Natural killer cell treated with Interleukin-12 subunit alpha and Interleukin-12 subunit beta and Interleukin-15 and Interleukin-18, amount 100 ng/mL, for 72 hours (primary cell): ENCODE results near the gene ACSF3. TPM values are rescaled to one million over a fixed set of nuclear protein-coding genes. Genes with fewer than 3 reads are reported as not detected.

Source experiments
- ATAC-seq, 2 donors: fragments of 150-1000 bp; cut with Tn5 transposase in 1 of 2; sonication (Bioruptor Pico), chemical (Tn5 transposase) in 1 of 2; 2 replicates each; pipeline ENCODE4 v1.10.0; 2021
- DNase-seq: peaks from one replicate; pipeline ENCODE4 v3.0.0; 2022; ENCODE audit warnings: low spot score
- H3K27ac Mint-ChIP-seq, 2 donors: 1 replicate in 1 of 2; 2 replicates in 1 of 2; pipeline ENCODE4 v1.8.0; 2022; ENCODE audit warnings: mixed read lengths in 2 of 2, mild to moderate bottlenecking in 1 of 2, moderate library complexity in 1 of 2
- H3K27me3 Mint-ChIP-seq, 2 donors: 1 replicate in 1 of 2; 2 replicates in 1 of 2; pipeline ENCODE4 v1.8.0; 2022; ENCODE audit warnings: mixed read lengths in 2 of 2
- H3K36me3 Mint-ChIP-seq: one replicate; pipeline ENCODE4 v1.8.0; 2022; ENCODE audit warnings: mixed read lengths
- H3K4me1 Mint-ChIP-seq, 2 donors: 1 replicate in 1 of 2; 2 replicates in 1 of 2; pipeline ENCODE4 v1.8.0; 2022; ENCODE audit warnings: low read depth in 2 of 2, mixed read lengths in 2 of 2, mild to moderate bottlenecking in 1 of 2
- H3K4me3 Mint-ChIP-seq: one replicate; pipeline ENCODE4 v1.8.0; 2022; ENCODE audit warnings: mixed read lengths
- H3K9me3 Mint-ChIP-seq: 2 replicates; pipeline ENCODE4 v1.8.0; 2022; ENCODE audit warnings: mixed read lengths
- total RNA-seq, 2 donors: library from RNA; stranded (reverse); gene quantifications; one replicate each; pipeline ENCODE4 v1.2.3, GENCODE V29; 2022

ACSF3 gene
- total RNA-seq, 2 donors from 2014 or later: 52.3 to 125 TPM

- no peaks in the 10 kb centered on the region for H3K36me3 Mint-ChIP-seq
These were observed 49.0 kb downstream of the ACSF3 start for GRCh38 chr16:89142474-89143195.

DNA sequence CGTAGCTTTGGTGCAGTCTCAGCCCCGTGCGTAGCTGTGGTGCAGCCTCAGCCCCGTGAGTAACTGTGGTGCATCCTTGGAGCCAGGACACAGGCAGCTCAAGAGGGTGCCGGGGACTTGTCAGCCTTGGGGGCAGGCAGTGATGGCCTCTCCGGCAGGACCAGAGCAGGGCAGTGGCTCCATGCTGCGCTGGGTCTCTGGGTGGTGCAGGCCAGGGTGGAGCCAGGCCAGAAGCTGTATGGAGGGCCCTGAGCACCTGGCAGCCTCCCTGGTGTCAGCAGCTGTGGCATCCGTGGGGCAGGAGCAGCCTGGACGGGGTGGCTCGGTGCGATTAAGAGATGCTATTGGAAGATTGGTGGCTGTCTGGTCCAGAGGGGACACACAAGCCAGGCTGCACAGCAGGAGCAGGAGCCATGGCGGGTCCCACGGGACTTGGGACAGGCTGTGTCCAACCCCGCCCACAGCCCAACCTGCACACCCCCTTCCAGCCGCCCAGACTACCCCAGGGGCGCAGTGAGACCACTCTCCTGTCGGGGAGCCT lies 49.6 kb downstream of the ACSF3 start:
- H3K9me3 Mint-ChIP-seq: no peaks in the 10 kb centered on the region
- no peaks in the 10 kb centered on the region for H3K36me3 Mint-ChIP-seq
- ATAC-seq (peak in 1 of 2 donors; percentile 5), DNase-seq (no peak)
- peaks cover 0 to 4% of the 10 kb centered on the region in 2 donors for H3K4me1 Mint-ChIP-seq
- no peaks in the 10 kb centered on the region for H3K27me3 Mint-ChIP-seq
- H3K27ac Mint-ChIP-seq: no peak overlapping the region
- no peak overlapping the region for H3K4me3 Mint-ChIP-seq

More at GRCh38 chr16:89142474-89143195, 49.0 kb downstream of the ACSF3 start:
- H3K4me1 Mint-ChIP-seq: peaks cover 0 to 4% of the 10 kb centered on the region in 2 donors
- no peaks in the 10 kb centered on the region for H3K27me3 Mint-ChIP-seq
- no peak overlapping the region for H3K4me3 Mint-ChIP-seq
- DNase-seq: no peak
- H3K9me3 Mint-ChIP-seq: no peaks in the 10 kb centered on the region
- H3K27ac Mint-ChIP-seq: no peak overlapping the region
- no peak for ATAC-seq

GRCh38 chr16:89143911-89144675 lies 50.4 kb downstream of the ACSF3 start:
- DNase-seq (no peak), ATAC-seq (no peak)
- Mint-ChIP-seq H3K4me3 (no peak overlapping the region), H3K36me3 (peaks cover 5% of the 10 kb centered on the region), H3K27ac (no peak overlapping the region), H3K27me3 (no peaks in the 10 kb centered on the region), H3K4me1 (peaks cover 0 to 7% of the 10 kb centered on the region in 2 donors), H3K9me3 (no peaks in the 10 kb centered on the region)

DNA sequence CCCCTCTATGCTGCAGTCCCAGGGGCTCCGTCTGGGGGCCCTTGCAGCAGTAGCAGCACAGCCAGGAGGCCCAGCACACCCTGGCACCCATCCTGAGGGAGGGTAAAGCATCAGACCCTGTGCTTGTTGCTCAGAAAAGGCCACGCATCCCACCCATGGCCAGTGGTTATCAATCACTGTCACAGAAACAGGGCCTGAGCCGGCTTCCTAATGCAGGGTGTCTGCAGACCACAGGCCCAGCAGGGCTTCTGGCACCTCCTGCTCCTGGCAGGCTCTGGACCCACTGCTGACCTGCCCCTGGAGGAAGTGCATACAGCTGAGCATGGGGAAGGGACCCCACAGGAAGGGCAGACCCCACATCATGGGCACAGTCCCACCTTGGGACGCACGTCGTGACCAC lies 51.0 kb downstream of the ACSF3 start:
- peaks cover 7% of the 10 kb centered on the region for H3K36me3 Mint-ChIP-seq
- no peak for ATAC-seq
- no peak for DNase-seq
- H3K27ac Mint-ChIP-seq: no peak overlapping the region
- no peaks in the 10 kb centered on the region for H3K9me3 Mint-ChIP-seq
- H3K27me3 Mint-ChIP-seq: no peaks in the 10 kb centered on the region
- peaks cover 0 to 9% of the 10 kb centered on the region in 2 donors for H3K4me1 Mint-ChIP-seq
- no peak overlapping the region for H3K4me3 Mint-ChIP-seq

- DNase-seq (no peak), ATAC-seq (no peak)
- no peaks in the 10 kb centered on the region for H3K27me3 Mint-ChIP-seq
- H3K4me3 Mint-ChIP-seq: no peak overlapping the region
- H3K9me3 Mint-ChIP-seq: no peaks in the 10 kb centered on the region
- peaks cover 7% of the 10 kb centered on the region for H3K36me3 Mint-ChIP-seq
- no peak overlapping the region for H3K27ac Mint-ChIP-seq
- peaks cover 0 to 9% of the 10 kb centered on the region in 2 donors for H3K4me1 Mint-ChIP-seq
These were observed 51.9 kb downstream of the ACSF3 start for GRCh38 chr16:89145406-89146161.

DNA sequence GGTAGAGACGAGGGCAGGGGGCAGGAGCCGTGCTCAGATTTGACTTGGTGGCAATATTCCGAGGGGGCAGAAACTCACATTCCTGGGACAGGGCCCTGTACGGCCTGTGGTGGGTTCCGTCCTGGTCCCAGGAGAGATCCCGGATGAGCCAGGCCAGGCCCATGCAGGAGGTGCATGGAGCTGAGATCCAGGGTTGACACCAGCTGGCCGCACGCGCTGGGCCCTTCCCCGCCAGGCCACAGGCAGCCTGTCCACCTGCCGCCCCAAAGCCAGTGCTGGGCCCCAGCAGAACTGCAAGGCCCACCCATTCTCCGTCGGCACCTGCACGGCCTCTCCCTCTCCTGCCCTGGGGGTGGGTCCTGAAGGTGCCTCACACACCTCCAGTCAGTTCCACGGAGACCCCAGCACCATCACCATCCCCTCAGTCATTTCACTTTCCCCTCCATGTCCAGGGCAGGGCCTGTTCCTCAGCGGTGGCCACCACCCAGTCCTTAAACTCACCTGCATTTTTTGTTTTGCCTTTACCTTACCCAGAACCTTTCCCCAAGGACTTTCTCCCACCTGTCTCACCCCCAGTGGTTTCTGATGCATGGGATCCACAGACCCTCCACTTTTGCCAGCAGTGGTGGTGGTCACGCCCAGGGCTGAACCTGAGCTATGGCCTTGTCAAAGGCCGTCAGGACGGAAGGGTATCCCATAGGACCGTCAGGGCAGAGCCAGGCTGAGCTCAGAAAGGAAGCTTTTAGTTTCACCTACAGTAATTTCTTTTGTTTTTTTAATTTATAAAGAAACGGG lies 52.8 kb downstream of the ACSF3 start:
- Mint-ChIP-seq H3K9me3 (no peaks in the 10 kb centered on the region), H3K27ac (no peak overlapping the region), H3K4me1 (peaks cover 0 to 9% of the 10 kb centered on the region in 2 donors), H3K36me3 (peaks cover 14% of the 10 kb centered on the region), H3K4me3 (no peak overlapping the region), H3K27me3 (no peaks in the 10 kb centered on the region)
- ATAC-seq: no peak
- no peak for DNase-seq

DNA sequence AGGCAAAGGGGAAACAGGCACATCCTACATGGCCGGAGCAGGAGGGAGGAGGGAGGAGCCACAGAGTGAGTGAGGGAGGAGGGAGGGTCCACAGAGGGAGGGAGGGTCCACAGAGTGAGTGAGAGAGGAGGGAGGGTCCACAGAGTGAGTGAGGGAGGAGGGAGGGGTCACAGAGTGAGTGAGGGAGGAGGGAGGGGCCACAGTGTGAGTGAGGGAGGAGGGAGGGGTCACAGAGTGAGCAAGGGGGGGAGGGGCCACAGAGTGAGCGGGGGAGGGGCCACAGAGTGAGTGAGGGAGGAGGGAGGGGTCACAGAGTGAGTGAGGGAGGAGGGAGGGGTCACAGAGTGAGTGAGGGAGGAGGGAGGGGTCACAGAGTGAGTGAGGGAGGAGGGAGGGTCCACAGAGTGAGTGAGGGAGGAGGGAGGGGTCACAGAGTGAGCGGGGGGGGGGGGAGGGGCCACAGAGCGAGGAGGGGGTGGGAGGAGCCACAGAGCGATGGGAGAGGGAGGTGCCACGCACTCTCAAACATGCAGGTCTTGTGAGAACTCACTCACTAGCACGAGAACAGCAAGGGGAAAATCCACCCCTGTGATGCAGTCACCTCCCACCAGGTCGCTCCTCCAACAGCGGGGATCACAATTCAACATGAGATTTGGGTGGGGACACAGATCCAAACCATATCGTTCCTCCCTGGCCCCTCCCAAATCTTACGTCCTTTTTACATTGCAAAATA lies 53.6 kb downstream of the ACSF3 start:
- Mint-ChIP-seq H3K27me3 (no peaks in the 10 kb centered on the region), H3K4me3 (no peak overlapping the region), H3K36me3 (peaks cover 14% of the 10 kb centered on the region), H3K9me3 (no peaks in the 10 kb centered on the region), H3K4me1 (peaks cover 0 to 9% of the 10 kb centered on the region in 2 donors), H3K27ac (no peak overlapping the region)
- ATAC-seq: no peak
- no peak for DNase-seq

DNA sequence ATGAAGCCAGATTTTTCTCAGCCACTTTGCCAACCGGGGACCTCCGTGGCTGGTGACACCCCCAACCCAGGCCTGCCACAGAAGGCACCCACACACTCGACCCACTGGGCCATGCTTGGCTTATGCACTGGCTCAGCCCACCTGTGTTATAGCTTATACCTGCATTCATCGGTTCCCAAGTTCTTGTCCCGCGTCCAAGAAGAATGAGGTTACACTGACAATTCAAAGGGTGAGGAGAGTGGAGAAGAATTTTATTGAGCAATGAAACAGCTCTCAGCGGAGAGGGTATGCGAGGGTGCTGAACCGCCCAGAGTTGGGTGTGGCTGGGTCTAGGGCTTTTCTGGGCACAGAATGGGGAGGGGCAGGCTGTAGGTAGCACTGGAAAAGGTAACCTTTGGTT lies 55.7 kb downstream of the ACSF3 start:
- no peaks in the 10 kb centered on the region for H3K9me3 Mint-ChIP-seq
- H3K4me1 Mint-ChIP-seq: peaks cover 0 to 12% of the 10 kb centered on the region in 2 donors
- no peak overlapping the region for H3K4me3 Mint-ChIP-seq
- H3K27ac Mint-ChIP-seq: no peak overlapping the region
- peaks cover 14% of the 10 kb centered on the region for H3K36me3 Mint-ChIP-seq
- no peak for DNase-seq
- no peak for ATAC-seq
- H3K27me3 Mint-ChIP-seq: no peaks in the 10 kb centered on the region

DNA sequence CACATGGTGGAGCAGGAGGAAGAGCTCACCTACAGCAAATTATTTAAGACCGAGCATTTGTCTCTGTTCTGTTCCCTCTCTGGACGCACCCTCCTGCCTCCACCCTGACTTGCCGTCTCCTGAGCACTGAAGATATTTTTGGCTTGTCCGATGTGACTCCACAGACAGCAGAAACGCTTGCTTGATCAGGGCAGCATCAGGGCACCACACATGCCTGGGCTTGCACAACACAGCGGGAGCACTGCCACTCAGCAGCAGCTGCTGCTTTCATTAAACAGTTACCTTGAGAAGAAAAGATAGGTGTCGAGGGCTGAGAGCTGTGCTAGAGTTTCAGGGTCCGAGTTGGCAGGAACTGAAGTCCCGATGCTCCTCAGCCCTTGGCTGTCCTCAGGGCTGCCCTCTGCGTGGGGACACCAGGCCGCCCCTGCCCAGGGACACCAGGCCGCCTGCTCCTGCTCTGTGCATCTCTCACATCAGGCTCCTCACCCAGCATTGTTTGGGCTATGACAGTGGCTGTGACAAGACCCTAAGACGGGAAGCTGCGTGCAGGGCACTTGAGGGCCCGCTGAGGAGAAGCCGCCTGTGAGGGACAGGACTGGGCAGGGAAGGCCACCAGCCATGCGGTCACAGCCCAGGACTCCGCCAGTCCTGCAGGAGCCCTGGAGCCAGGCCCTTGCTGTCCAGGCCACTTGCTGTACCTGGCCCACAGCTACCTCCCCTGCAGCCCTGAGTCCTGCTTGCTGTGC lies 56.6 kb downstream of the ACSF3 start:
- ATAC-seq: no peak
- no peak for DNase-seq
- no peaks in the 10 kb centered on the region for H3K9me3 Mint-ChIP-seq
- no peaks in the 10 kb centered on the region for H3K27me3 Mint-ChIP-seq
- H3K4me1 Mint-ChIP-seq: peaks cover 0 to 12% of the 10 kb centered on the region in 2 donors
- H3K27ac Mint-ChIP-seq: peak overlapping the region in 1 of 2 donors; percentile 26
- H3K36me3 Mint-ChIP-seq: peaks cover 14% of the 10 kb centered on the region
- H3K4me3 Mint-ChIP-seq: no peak overlapping the region

DNA sequence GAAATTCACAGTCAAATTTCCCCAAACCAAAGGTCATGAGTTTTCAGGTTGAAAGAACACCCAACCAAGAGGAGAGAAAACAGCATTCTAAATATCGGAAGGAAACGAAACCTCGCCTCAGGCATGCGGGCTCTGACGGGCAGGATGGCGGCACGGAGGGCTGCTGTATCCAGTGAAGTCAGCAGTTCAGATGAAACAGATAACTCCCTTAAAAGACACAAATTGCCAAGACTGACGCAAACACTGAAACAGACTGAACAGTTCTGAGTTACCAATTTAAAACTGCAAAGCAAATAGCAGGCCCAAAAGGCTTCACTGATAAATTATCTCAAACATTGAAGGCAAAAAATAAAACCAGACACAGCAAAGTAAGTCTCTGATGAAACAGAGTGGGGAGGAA lies 57.3 kb downstream of the ACSF3 start:
- peak overlapping the region in 1 of 2 donors; percentile 26 for H3K27ac Mint-ChIP-seq

GRCh38 chr16:89152831-89153700 lies 59.4 kb downstream of the ACSF3 start:
- DNase-seq (no peak), ATAC-seq (peak in 1 of 2 donors; percentile 23)
- Mint-ChIP-seq H3K27me3 (no peaks in the 10 kb centered on the region), H3K4me1 (peaks cover 0 to 8% of the 10 kb centered on the region in 2 donors), H3K36me3 (peaks cover 14% of the 10 kb centered on the region), H3K9me3 (no peaks in the 10 kb centered on the region), H3K27ac (no peak overlapping the region), H3K4me3 (no peak overlapping the region)

More for the DNA sequence above, 57.3 kb downstream of the ACSF3 start:
- Mint-ChIP-seq H3K4me1 (peaks cover 0 to 12% of the 10 kb centered on the region in 2 donors), H3K36me3 (peaks cover 14% of the 10 kb centered on the region), H3K9me3 (no peaks in the 10 kb centered on the region), H3K4me3 (no peak overlapping the region), H3K27me3 (no peaks in the 10 kb centered on the region)
- DNase-seq: no peak
- ATAC-seq: no peak
